Measurements from ENCODE around the gene PPP4R3B.

The PPP4R3B gene

GRCh38 chr2:55511508-55512124, 105.8 kb downstream of the PPP4R3B start:
- no peak for DNase-seq (ENCODE audit: low read depth)

GRCh38 chr2:55502590-55503141, 114.8 kb downstream of the PPP4R3B start:
- no peak for DNase-seq (ENCODE audit: low read depth)

GRCh38 chr2:55500025-55500424, 117.4 kb downstream of the PPP4R3B start:
- no peak for DNase-seq (ENCODE audit: low read depth)

GRCh38 chr2:55498582-55498981, 118.8 kb downstream of the PPP4R3B start:
- no peak for DNase-seq (ENCODE audit: low read depth)

All from HS-27A (cell line).